GM12873 (cell line): ENCODE results near the gene MUC16.

Experiments used
- TF ChIP-seq, protein P1 (sequence below): IDR thresholded peaks from 2 replicates; pipeline ENCODE4 v1.5.1; 2012; ENCODE audit warnings: low read depth, mild to moderate bottlenecking, moderate library complexity, low read length, control low read depth; ENCODE audit not compliant: insufficient read depth; ENCODE audit errors: missing control alignments

The MUC16 gene

DNA sequence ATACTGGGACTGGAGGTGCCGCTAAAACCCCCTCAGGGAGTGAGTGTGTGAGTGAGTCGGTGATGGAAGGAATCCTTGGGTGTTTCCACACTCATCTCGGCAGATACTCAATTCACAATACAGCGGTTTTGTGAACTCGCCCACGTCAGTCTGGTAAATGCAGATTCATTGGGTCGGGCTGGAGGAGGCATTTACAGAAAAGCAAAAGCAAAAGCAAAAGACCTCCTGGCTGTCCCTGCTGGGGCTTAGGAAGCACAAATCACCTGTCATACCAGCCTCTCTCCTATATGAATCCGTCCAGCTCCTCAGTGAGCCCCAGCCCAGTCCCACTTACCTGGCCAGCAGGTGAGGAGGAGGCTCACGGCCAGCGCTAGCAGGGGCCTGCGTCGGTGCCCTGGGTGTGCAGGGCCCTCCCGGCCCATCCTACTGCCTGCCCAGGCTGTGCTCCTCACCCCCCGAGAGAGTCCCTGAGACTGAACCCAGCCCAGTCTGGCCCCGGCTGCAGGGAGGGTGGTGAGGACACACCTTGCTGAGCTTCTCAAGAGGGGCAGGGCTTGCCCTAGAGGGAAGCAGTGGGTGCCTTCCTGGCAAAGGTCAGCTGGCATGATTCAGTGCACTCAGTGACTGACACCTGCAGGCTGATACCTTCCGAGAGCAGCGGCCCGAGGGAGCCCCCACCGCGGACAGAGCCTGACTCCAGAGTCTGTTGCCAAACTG is at the start of gene MUC16:
MUC16 (minus strand) TSS at position 475 of the 717 bp plus-strand sequence.
- TF ChIP-seq, protein P1, sequence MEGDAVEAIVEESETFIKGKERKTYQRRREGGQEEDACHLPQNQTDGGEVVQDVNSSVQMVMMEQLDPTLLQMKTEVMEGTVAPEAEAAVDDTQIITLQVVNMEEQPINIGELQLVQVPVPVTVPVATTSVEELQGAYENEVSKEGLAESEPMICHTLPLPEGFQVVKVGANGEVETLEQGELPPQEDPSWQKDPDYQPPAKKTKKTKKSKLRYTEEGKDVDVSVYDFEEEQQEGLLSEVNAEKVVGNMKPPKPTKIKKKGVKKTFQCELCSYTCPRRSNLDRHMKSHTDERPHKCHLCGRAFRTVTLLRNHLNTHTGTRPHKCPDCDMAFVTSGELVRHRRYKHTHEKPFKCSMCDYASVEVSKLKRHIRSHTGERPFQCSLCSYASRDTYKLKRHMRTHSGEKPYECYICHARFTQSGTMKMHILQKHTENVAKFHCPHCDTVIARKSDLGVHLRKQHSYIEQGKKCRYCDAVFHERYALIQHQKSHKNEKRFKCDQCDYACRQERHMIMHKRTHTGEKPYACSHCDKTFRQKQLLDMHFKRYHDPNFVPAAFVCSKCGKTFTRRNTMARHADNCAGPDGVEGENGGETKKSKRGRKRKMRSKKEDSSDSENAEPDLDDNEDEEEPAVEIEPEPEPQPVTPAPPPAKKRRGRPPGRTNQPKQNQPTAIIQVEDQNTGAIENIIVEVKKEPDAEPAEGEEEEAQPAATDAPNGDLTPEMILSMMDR = no peak

- TF ChIP-seq, protein P1 = no peak
These were observed 48.9 kb upstream of the MUC16 start for GRCh38 chr19:9058905-9059667.

DNA sequence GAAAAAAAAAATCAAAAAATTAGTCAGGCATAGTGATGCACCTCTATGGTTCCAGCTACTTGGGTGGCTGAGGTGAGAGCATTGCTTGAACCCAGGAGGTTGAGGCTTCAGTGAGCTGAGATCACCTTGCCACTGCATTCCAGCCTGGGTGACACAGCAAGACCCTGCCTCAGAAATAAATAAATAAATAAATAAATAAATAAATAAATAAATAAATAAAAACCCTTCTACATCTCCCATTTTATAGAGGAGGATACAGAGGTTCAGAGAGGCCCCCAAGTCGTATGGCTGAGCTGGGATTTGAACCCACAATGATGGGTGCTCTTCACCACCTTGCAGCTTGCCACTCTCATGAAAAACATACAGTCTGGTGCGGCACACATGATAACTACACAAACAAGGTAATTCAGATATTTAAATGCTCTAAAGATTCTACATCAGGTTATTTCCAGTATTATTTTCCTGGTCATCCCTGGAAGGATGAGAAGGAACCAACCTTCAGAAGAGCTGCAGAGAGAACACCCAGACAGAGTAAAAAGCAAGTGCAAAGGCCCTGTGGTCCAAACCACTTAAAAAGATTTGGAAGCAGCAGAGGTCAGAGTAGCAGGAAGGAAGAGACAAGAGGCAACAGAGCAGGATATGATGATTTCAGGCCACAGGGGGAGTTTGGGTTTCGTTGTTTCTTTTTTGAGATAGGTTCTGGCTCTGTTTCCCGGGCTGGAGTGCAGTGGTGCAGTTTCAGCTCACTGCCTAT is 47.5 kb upstream of the MUC16 start:
- TF ChIP-seq, protein P1 = no peak

DNA sequence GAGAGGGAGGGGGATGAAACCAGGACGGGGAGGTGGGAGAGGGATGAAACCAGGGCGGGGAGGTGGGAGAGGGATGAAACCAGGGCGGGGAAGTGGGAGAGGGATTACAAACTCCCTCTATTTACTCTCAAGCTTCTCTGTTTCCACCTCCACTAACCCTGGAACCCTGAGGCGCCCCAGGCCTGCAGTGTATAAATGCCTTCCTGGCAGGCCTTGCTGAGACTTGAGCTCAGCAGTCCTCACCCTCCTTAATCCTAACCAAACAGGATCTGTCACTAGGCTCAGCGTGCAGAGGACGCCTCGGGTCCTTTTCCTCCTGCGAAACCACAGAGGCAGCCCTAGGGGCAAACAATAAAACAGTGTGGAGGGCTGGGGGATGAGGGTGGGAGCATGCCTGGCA is 44.6 kb upstream of the MUC16 start:
- TF ChIP-seq, protein P1 = no peak

- TF ChIP-seq, protein P1 = no peak
These were observed 44.0 kb upstream of the MUC16 start for GRCh38 chr19:9054207-9054606.

DNA sequence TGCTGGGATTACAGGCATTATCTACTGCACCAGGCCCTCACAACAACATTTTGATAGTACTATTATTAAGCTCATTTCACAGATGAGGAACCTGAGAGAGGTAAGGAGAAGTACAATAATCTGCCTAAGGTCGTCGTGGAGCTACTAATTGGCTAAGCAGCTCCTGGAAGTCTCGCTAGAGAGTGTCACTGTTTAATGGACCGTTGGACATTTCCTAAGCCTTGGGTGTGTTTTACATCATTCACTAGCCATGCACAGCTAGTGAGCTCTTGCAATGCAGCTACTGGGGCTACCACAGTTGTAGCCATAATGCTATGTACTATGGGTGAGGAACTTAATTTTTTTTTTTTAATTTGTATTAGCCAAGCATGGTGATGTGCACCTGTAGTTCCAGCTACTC is 42.7 kb upstream of the MUC16 start:
- TF ChIP-seq, protein P1 = no peak

DNA sequence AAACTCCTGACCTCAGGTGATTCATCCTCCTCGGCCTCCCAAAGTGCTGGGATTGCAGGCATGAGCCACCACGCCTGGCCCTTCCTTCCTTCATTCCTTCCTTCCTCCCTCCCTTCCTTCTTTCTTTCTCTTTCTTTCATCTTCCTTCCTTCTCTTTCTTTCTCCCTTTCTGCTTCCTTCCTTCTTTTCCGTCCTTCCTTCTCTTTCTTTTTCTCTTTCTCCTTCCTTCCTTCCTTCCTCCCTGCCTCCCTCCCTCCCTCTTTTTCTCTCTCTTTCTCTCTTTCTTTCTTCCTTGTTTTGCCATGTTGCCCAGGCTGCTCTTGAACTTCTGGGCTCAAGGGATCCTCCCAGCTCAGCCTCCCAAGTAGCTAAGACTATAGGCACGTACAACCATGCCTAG is 36.5 kb upstream of the MUC16 start:
- TF ChIP-seq, protein P1 = no peak
